Activated T-helper 2 cell treated with anti-CD3 and anti-CD28 coated beads, Interferon-gamma antibody, Interleukin-2, Interleukin-4, amounts not matched to agents 10 μg/mL and 5 μg/mL and 100 μg/mL, durations not matched to agents 14 hours and 24 hours and 36 hours (primary cell): ENCODE results near the gene SFXN4. TPM values are rescaled to one million over a fixed set of nuclear protein-coding genes. Genes with fewer than 3 reads are reported as not detected.
"Not testable (repeated sequence)": the region's sequence is repeated elsewhere in the genome, so short reads cannot be mapped to it uniquely, and the experiment has no call there.

ENCODE experiments used
- DNase-seq: peaks from one replicate; pipeline ENCODE4 v3.0.0; 2021; ENCODE audit warnings: low spot score
- H3K27ac Mint-ChIP-seq: one replicate; pipeline ENCODE4 v1.8.0; 2021; ENCODE audit warnings: mixed read lengths
- H3K27me3 Mint-ChIP-seq: one replicate; pipeline ENCODE4 v1.8.0; 2021; ENCODE audit warnings: low read depth, mixed read lengths
- H3K36me3 Mint-ChIP-seq: one replicate; pipeline ENCODE4 v1.8.0; 2021; ENCODE audit warnings: low read depth, mixed read lengths
- H3K4me1 Mint-ChIP-seq: one replicate; pipeline ENCODE4 v1.8.0; 2021; ENCODE audit warnings: low read depth, mixed read lengths
- H3K4me3 Mint-ChIP-seq: one replicate; pipeline ENCODE4 v1.8.0; 2021; ENCODE audit warnings: low read depth, mild to moderate bottlenecking, moderate library complexity, mixed read lengths
- H3K9me3 Mint-ChIP-seq: one replicate; pipeline ENCODE4 v1.8.0; 2021; ENCODE audit warnings: mixed read lengths
- intact Hi-C: fragments of 100-400 bp; cut with micrococcal nuclease; formaldehyde crosslinking; loops from one replicate; pipeline ENCODE4 v1.15.1; 2023
- total RNA-seq: library from RNA; stranded (reverse); gene quantifications from 2 replicates; pipeline ENCODE4 v1.2.3, GENCODE V29; 2022

Gene SFXN4
- total RNA-seq, 1 donor from 2014 or later, result 43.5 TPM

DNA sequence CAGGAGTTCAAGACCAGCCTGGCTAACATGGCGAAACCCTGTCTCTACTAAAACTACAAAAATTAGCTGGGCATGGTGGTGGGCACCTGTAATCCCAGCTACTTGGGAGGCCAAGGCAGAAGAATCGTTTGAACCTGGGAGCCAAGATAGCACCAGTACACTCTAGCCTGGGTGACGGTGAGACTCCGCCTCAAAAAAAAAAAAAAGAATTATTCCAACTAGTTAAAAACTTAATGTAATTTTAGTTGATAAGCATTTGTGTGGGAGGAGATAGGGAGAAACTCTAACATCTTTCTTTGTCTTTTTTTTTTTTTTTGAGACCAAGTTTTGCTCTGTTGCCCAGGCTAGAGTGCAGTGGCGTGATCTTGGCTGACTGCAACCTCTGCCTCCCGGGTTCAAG, 58.4 kb downstream of the SFXN4 start:
- H3K4me3 Mint-ChIP-seq, intact Hi-C loops, H3K9me3 Mint-ChIP-seq, H3K27me3 Mint-ChIP-seq, H3K27ac Mint-ChIP-seq, DNase-seq: not testable (repeated sequence)
- Mint-ChIP-seq H3K36me3 (peaks cover 27% of the 10 kb centered on the region), H3K4me1 (peaks cover 25% of the 10 kb centered on the region)

DNA sequence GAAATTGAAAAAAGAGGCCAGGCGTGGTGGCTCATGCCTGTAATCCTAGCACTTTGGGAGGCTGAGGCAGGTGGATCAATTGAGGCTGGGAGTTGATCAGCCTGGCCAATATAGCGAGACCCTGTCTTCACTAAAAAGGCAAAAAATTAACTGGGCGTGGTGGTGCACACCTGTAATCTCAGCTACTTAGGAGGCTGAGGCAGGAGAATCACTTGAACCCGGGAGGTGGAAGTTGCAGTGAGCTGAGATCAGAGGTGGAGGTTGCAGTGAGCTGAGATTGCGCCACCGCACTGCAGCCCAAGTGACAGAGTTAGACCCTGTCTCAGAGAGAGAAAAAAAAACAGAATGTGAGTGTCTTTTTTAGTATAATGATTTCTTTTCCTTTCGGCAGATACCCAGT, 59.6 kb downstream of the SFXN4 start:
- H3K27me3 Mint-ChIP-seq, DNase-seq, H3K4me3 Mint-ChIP-seq, H3K27ac Mint-ChIP-seq, intact Hi-C loops, H3K9me3 Mint-ChIP-seq: not testable (repeated sequence)
- peaks cover 24% of the 10 kb centered on the region for H3K36me3 Mint-ChIP-seq
- peaks cover 26% of the 10 kb centered on the region for H3K4me1 Mint-ChIP-seq

GRCh38 chr10:119105155-119105554, 60.4 kb downstream of the SFXN4 start:
- intact Hi-C loops, result no loop called here
- no peak for DNase-seq
- H3K27ac Mint-ChIP-seq, result no peak overlapping the region
- peaks cover 21% of the 10 kb centered on the region for H3K36me3 Mint-ChIP-seq
- no peaks in the 10 kb centered on the region for H3K27me3 Mint-ChIP-seq
- H3K4me1 Mint-ChIP-seq, result peaks cover 33% of the 10 kb centered on the region
- H3K9me3 Mint-ChIP-seq, result no peaks in the 10 kb centered on the region
- peak overlapping the region; percentile 86 for H3K4me3 Mint-ChIP-seq

- H3K4me3 Mint-ChIP-seq, result peak overlapping the region; percentile 86
- no peaks in the 10 kb centered on the region for H3K27me3 Mint-ChIP-seq
- no peak for DNase-seq
- no peaks in the 10 kb centered on the region for H3K9me3 Mint-ChIP-seq
- H3K36me3 Mint-ChIP-seq, result peaks cover 16% of the 10 kb centered on the region
- H3K4me1 Mint-ChIP-seq, result peaks cover 33% of the 10 kb centered on the region
- H3K27ac Mint-ChIP-seq, result no peak overlapping the region
- intact Hi-C loops, result loop anchor here (1.0 kb wide), 3 partner anchors 24 to 61 kb away; partner anchors contain the start of genes EIF3A and SFXN4
These were observed 60.9 kb downstream of the SFXN4 start for GRCh38 chr10:119104654-119105015.

GRCh38 chr10:119103903-119104653, 61.4 kb downstream of the SFXN4 start, which contains the start of gene DENND10:
Gene DENND10, plus strand, starts transcription at chr10:119104113. Its CDS starts 30 bp downstream, at chr10:119104143.
- Mint-ChIP-seq H3K27me3 (no peaks in the 10 kb centered on the region), H3K4me1 (peaks cover 33% of the 10 kb centered on the region), H3K9me3 (no peaks in the 10 kb centered on the region), H3K36me3 (peaks cover 13% of the 10 kb centered on the region), H3K4me3 (peak within 1 kb of the TSS; percentile 86), H3K27ac (peak within 1 kb of the TSS; percentile 31)
- intact Hi-C loops, result loop anchor here (1.0 kb wide), 3 partner anchors 24 to 61 kb away; partner anchors contain the start of genes EIF3A and SFXN4
- peak; percentile 67 for DNase-seq

- Mint-ChIP-seq H3K27ac (peak overlapping the region; percentile 31), H3K27me3 (no peaks in the 10 kb centered on the region), H3K4me1 (peaks cover 33% of the 10 kb centered on the region), H3K4me3 (peak overlapping the region; percentile 77), H3K9me3 (no peaks in the 10 kb centered on the region), H3K36me3 (peaks cover 11% of the 10 kb centered on the region)
- intact Hi-C loops, result no loop called here
- DNase-seq, result no peak
These were observed 62.1 kb downstream of the SFXN4 start for GRCh38 chr10:119103241-119103902.

DNA sequence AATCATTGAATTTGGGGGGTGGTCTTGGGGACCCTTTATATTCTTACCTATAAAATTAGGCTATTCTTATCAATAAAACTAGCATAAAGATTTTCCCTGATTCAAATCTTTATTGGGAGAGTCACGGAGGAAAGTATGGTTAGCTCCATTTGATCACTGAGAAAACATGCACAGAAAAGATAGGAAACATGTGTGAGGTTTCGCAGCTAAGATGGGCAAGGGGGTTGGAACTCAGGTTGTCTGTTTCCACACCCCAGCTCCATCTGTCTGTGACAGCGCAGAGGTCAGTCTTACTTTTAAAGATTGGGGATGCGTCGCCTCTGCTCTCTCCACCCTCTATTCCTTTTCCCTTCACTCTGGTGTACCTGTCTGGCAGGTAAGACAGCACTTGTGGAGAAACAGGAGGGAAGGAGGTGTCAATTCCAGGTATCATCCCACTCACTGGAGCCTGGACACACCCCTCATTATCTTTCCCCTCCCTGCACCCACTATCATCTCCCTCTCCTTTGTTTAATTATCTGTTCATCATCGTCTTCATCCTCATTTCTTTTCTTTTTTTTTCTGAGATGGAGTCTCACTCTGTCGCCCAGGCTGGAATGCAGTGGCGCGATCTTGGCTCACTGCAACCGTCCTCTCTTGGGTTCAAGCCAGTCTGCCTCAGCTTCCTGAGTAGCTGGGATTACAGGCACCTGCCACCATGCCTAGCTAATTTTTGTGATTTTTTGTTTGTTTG, 64.0 kb downstream of the SFXN4 start:
- Mint-ChIP-seq H3K27me3 (no peaks in the 10 kb centered on the region), H3K9me3 (no peaks in the 10 kb centered on the region)

DNA sequence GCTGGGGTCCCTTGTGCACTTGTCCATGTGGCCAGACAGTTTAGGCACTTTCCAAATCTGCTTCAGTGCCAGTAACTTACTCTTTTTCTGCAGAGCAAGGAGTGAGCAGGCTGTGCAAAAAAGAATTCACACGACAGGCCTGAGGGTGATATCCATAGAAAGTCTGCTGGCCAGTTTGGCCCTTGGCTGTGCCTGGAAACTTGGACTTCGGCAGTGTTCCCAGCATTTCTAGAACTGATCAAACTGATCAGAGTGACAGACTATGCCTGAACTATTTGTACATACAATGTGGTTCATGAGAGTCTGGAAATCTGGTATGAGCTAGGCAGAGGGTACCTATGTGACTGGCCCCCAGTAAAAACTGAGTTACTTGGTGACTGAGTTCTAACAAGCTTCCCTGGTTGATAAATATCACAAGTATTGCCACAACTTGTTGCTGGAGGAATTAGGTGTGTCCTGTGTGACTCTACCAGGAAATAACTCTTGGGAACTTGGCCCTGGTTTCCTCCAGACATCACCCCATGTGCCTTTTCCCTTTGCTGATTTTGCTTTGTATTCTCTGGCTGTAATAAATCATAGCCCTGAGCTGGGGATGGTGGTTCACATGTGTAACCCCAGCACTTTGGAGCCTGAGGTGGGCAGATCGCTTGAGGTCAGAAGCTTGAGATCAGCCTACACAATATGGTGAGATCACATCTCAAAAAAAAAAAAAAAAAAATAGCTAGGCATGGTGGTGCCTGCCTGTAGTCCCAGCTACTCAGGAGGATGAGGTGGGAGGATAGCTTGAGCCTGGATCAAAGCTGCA, 64.9 kb downstream of the SFXN4 start:
- Mint-ChIP-seq H3K36me3 (peaks cover 5% of the 10 kb centered on the region), H3K9me3 (no peaks in the 10 kb centered on the region), H3K27ac (no peak overlapping the region), H3K27me3 (no peaks in the 10 kb centered on the region), H3K4me3 (no peak overlapping the region), H3K4me1 (peaks cover 30% of the 10 kb centered on the region)
- intact Hi-C loops, result no loop called here
- DNase-seq, result no peak

More for the DNA sequence above, 64.0 kb downstream of the SFXN4 start:
- Mint-ChIP-seq H3K4me1 (peaks cover 29% of the 10 kb centered on the region), H3K36me3 (peaks cover 5% of the 10 kb centered on the region), H3K4me3 (no peak overlapping the region), H3K27ac (no peak overlapping the region)
- no peak for DNase-seq
- intact Hi-C loops, result no loop called here

DNA sequence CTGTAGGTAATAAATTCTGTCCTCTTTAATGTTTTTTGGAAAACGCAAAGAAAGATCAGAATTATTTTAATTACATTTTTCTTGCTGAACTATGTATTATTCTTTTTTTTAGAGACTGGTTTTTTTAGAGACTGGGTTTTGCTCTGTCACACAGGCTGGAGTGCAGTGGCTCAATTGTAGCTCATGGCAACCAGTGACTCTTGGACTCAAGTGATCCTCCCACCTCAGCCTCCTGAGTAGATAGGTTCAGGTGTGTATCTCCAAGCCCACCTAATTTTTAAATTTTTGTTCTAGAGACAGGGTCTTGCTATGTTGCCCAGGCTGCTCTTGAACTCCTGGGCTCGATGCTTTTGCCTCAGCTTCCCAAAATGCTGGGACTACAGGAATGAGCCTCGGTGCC, 66.9 kb downstream of the SFXN4 start:
- H3K9me3 Mint-ChIP-seq, result no peaks in the 10 kb centered on the region
- H3K4me3 Mint-ChIP-seq, result no peak overlapping the region
- H3K4me1 Mint-ChIP-seq, result peaks cover 29% of the 10 kb centered on the region
- intact Hi-C loops, result no loop called here
- no peak overlapping the region for H3K27ac Mint-ChIP-seq
- no peaks in the 10 kb centered on the region for H3K36me3 Mint-ChIP-seq
- no peak for DNase-seq
- no peaks in the 10 kb centered on the region for H3K27me3 Mint-ChIP-seq

- H3K27me3 Mint-ChIP-seq, H3K27ac Mint-ChIP-seq, H3K36me3 Mint-ChIP-seq, H3K4me3 Mint-ChIP-seq, DNase-seq, H3K9me3 Mint-ChIP-seq, intact Hi-C loops: not testable (repeated sequence)
- H3K4me1 Mint-ChIP-seq, result peaks cover 25% of the 10 kb centered on the region
These were observed 68.7 kb downstream of the SFXN4 start for GRCh38 chr10:119096641-119097415.

DNA sequence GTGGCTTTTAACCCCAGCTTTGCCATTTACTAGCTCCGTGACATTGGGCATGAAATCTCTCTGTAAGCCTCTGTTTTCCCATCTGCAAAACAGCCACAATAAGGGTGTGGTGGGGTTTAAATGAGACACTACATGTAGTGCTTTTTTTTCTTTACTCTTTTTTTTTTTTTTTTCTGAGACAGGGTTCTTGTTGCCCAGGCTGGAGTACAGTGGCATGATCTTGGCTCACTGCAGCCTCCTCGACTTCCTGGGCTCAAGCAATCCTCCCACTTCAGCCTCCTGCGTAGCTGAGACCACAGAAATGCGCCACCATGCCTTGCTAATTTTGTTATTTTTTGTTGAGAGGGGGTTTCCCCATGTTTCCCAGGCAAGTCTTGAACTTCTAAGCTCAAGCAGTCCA, 69.9 kb downstream of the SFXN4 start:
- intact Hi-C loops, result no loop called here
- no peak for DNase-seq
- H3K4me1 Mint-ChIP-seq, result peaks cover 26% of the 10 kb centered on the region
- no peak overlapping the region for H3K4me3 Mint-ChIP-seq
- H3K27ac Mint-ChIP-seq, result no peak overlapping the region
- H3K9me3 Mint-ChIP-seq, result no peaks in the 10 kb centered on the region
- H3K36me3 Mint-ChIP-seq, result no peaks in the 10 kb centered on the region
- H3K27me3 Mint-ChIP-seq, result no peaks in the 10 kb centered on the region

DNA sequence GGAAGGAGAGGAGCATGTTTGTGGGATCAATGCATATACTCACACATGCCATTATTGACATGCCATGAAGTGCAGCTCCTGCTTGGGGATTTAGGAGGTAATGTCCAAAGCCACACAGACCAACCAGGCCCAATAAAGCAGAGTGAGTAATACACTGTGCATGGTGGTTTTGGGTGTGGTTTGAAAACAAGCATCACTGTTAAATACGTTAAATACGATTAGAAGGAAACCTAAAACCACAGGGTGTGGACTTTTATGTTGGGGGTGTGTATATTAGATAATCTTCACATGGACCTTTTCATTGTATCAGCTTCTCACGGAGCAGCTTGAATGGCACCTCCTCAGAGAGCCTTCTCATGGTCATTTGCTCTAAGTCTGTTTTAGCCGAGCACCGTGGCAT, 74.5 kb downstream of the SFXN4 start:
- H3K4me3 Mint-ChIP-seq, result peak overlapping the region; percentile 10
- H3K27me3 Mint-ChIP-seq, result no peaks in the 10 kb centered on the region
- H3K36me3 Mint-ChIP-seq, result no peaks in the 10 kb centered on the region
- intact Hi-C loops, result no loop called here
- no peaks in the 10 kb centered on the region for H3K9me3 Mint-ChIP-seq
- peak overlapping the region; percentile 51 for H3K27ac Mint-ChIP-seq
- peak; percentile 54 for DNase-seq
- peaks cover 43% of the 10 kb centered on the region for H3K4me1 Mint-ChIP-seq
